Tibial nerve (tissue), 4 donors: Measurements from ENCODE around the gene BTC. TPM values are rescaled to one million over a fixed set of nuclear protein-coding genes. Genes with fewer than 3 reads are reported as not detected.

ENCODE experiments used
- DNase-seq, 2 donors: peaks; one replicate each; pipeline ENCODE4 v3.0.0-alpha.2; 2019; ENCODE audit warnings: low spot score in 2 of 2
- H3K27ac ChIP-seq, 4 donors: fragments of 200-600 bp; sonication (generic) in 3 of 4; one replicate each; pipeline ENCODE4 v1.5.1; 2017 to 2019; ENCODE audit warnings: mild to moderate bottlenecking in 1 of 4
- H3K27me3 ChIP-seq, 2 donors: fragments of 200-600 bp; sonication (generic) in 1 of 2; one replicate each; pipeline versions ENCODE4 v1.5.1 to v1.6.0; 2017 to 2019
- H3K36me3 ChIP-seq, 3 donors: fragments of 200-600 bp; sonication (generic); one replicate each; pipeline ENCODE4 v1.5.1; 2018 to 2019
- H3K4me1 ChIP-seq, 4 donors: fragments of 200-600 bp; sonication (generic) in 3 of 4; one replicate each; pipeline ENCODE4 v1.5.1; 2017 to 2019
- H3K4me3 ChIP-seq, 4 donors: fragments of 200-600 bp; sonication (generic) in 3 of 4; one replicate each; pipeline ENCODE4 v1.5.1; 2017 to 2019; ENCODE audit warnings: mild to moderate bottlenecking in 1 of 4, moderate library complexity in 1 of 4
- H3K9me3 ChIP-seq, 4 donors: fragments of 200-600 bp; sonication (generic) in 3 of 4; one replicate each; pipeline ENCODE4 v1.5.1; 2017 to 2019
- EP300 ChIP-seq, 2 donors: sonication (generic); formaldehyde crosslinking; IDR thresholded peaks; one replicate each; pipeline ENCODE4 v1.6.1; 2017; ENCODE audit warnings: antibody characterized with exemption in 2 of 2, mild to moderate bottlenecking in 1 of 2
- POLR2A ChIP-seq, 2 donors: fragments of 450-650 bp; IDR thresholded peaks; one replicate each; pipeline ENCODE4 v1.6.1; 2017; ENCODE audit warnings: antibody characterized with exemption in 2 of 2, mild to moderate bottlenecking in 2 of 2, moderate library complexity in 2 of 2
- WGBS, 2 donors: methylation state at CpG; one replicate each; pipeline ENCODE4 v1.1.5; 2018; 5-methylcytosine and 5-hydroxymethylcytosine counted together
- total RNA-seq, 4 donors: library from RNA; depleted of rRNA; stranded (reverse); fragments of >200 nt; gene quantifications; one replicate each; pipeline ENCODE4 v1.1.0, GENCODE V29; 2016
- TF ChIP-seq, protein P1 (sequence below), 5 experiments: fragments of 200-600 bp in 3 of 5; fragments of 450-650 bp in 2 of 5; sonication (generic) in 3 of 5; IDR thresholded peaks; one replicate each; pipeline ENCODE4 v1.5.1; 2016 to 2019; ENCODE audit warnings: antibody characterized with exemption in 5 of 5, mild to moderate bottlenecking in 3 of 5, moderate library complexity in 2 of 5

The BTC gene
- total RNA-seq, 4 donors from 2014 or later: 0.30 to 1.7 (median 0.90) TPM

DNA sequence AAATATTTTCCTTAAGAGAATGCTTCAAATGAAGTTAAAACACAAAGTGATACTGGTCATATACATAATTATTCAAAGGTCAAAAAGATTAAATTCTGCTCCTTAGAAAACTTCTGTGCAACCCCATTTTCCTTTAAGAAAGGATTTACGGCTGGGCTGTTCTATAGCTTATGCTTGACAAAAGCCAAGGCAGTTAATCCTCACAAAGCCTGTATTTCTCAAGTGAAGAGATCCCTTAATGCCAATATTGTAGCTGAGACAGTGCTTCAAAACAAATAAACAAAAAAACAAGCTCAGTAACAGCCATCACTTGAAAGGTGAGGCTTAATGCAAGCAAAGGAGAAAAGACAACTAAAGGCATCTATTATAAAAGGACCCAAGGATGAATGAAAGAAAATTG, 42.5 kb downstream of the BTC start:
- H3K4me3 ChIP-seq: no peak overlapping the region
- no peaks in the 10 kb centered on the region for H3K9me3 ChIP-seq
- DNase-seq: no peak
- no peaks in the 10 kb centered on the region for H3K4me1 ChIP-seq
- H3K27me3 ChIP-seq: no peaks in the 10 kb centered on the region
- no peak overlapping the region for H3K27ac ChIP-seq
- H3K36me3 ChIP-seq: no peaks in the 10 kb centered on the region
- TF ChIP-seq EP300 (IDR thresholded peaks at IDR 0.05) (no peak), POLR2A (IDR thresholded peaks at IDR 0.05) (no peak)
- TF ChIP-seq, protein P1, sequence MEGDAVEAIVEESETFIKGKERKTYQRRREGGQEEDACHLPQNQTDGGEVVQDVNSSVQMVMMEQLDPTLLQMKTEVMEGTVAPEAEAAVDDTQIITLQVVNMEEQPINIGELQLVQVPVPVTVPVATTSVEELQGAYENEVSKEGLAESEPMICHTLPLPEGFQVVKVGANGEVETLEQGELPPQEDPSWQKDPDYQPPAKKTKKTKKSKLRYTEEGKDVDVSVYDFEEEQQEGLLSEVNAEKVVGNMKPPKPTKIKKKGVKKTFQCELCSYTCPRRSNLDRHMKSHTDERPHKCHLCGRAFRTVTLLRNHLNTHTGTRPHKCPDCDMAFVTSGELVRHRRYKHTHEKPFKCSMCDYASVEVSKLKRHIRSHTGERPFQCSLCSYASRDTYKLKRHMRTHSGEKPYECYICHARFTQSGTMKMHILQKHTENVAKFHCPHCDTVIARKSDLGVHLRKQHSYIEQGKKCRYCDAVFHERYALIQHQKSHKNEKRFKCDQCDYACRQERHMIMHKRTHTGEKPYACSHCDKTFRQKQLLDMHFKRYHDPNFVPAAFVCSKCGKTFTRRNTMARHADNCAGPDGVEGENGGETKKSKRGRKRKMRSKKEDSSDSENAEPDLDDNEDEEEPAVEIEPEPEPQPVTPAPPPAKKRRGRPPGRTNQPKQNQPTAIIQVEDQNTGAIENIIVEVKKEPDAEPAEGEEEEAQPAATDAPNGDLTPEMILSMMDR (IDR thresholded peaks at IDR 0.05): no peak
- 76 to 78% methylated on average over 1 of the region's 1 CpG for WGBS, 2 donors

DNA sequence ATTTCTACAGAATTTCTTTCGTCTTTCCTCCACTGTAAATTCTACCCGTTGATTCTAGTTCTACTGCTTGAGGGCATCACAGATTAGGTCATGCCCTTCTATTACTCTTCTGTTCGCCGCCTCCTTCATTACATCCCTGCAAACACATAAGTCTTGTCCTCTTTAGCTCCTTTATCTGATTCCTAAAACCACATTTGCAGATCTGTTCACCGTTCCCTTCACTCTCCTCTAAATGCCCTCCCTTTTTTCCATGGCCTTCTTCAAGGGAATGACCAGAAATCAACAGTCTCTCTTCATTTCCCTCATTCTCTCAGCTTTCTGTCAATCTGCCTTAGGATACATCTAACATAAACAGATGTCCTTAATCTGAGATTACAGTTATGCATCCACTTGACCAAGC, 43.1 kb downstream of the BTC start:
- WGBS, 2 donors: 55 to 59% methylated on average over 5 of the region's 5 CpGs
- no peaks in the 10 kb centered on the region for H3K4me1 ChIP-seq
- no peaks in the 10 kb centered on the region for H3K9me3 ChIP-seq
- no peaks in the 10 kb centered on the region for H3K36me3 ChIP-seq
- H3K27me3 ChIP-seq: no peaks in the 10 kb centered on the region
- no peak for DNase-seq
- no peak overlapping the region for H3K27ac ChIP-seq
- H3K4me3 ChIP-seq: no peak overlapping the region
- TF ChIP-seq, protein P1 (IDR thresholded peaks at IDR 0.05): no peak
- TF ChIP-seq EP300 (IDR thresholded peaks at IDR 0.05) (no peak), POLR2A (IDR thresholded peaks at IDR 0.05) (no peak)

GRCh38 chr4:74742185-74742584, 52.1 kb downstream of the BTC start:
- Histone ChIP-seq H3K4me3 (no peak overlapping the region), H3K27ac (no peak overlapping the region), H3K9me3 (no peaks in the 10 kb centered on the region), H3K27me3 (no peaks in the 10 kb centered on the region), H3K4me1 (no peaks in the 10 kb centered on the region), H3K36me3 (no peaks in the 10 kb centered on the region)
- 40 to 58% methylated on average over 1 of the region's 1 CpG for WGBS, 2 donors
- DNase-seq: no peak
- TF ChIP-seq POLR2A (IDR thresholded peaks at IDR 0.05) (no peak), EP300 (IDR thresholded peaks at IDR 0.05) (no peak)
- TF ChIP-seq, protein P1 (IDR thresholded peaks at IDR 0.05): no peak

GRCh38 chr4:74738464-74739143, 55.7 kb downstream of the BTC start:
- TF ChIP-seq EP300 (IDR thresholded peaks at IDR 0.05) (no peak), POLR2A (IDR thresholded peaks at IDR 0.05) (no peak)
- TF ChIP-seq, protein P1 (IDR thresholded peaks at IDR 0.05): no peak
- Histone ChIP-seq H3K27ac (no peak overlapping the region), H3K36me3 (no peaks in the 10 kb centered on the region), H3K4me3 (no peak overlapping the region), H3K9me3 (no peaks in the 10 kb centered on the region), H3K4me1 (no peaks in the 10 kb centered on the region), H3K27me3 (no peaks in the 10 kb centered on the region)
- no peak for DNase-seq
- 49 to 57% methylated on average over 3 of the region's 3 CpGs for WGBS, 2 donors

DNA sequence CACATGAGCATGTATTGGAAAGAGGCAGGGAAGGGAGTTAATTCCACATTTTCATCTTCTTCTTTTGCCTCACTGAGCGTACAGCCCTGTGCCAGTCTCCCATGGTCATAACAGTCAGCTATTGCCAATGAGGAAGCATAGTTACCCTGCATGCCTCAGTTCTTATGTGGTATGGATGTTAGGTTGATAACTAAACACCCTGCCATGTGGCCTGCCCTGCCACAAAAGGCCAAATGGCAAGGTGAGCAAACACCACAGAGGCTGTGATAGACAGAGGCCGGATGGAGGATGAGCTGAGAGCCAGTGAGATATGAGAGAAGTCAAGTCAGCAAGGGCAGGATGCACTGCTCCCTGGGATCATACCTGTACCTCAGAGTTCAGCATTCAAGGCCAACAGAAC, 59.3 kb downstream of the BTC start:
- H3K9me3 ChIP-seq: no peaks in the 10 kb centered on the region
- TF ChIP-seq POLR2A (IDR thresholded peaks at IDR 0.05) (no peak), EP300 (IDR thresholded peaks at IDR 0.05) (no peak)
- TF ChIP-seq, protein P1 (IDR thresholded peaks at IDR 0.05): no peak
- 90 to 96% methylated on average over 2 of the region's 2 CpGs for WGBS, 2 donors

More for the DNA sequence above, 59.3 kb downstream of the BTC start:
- Histone ChIP-seq H3K4me3 (no peak overlapping the region), H3K27me3 (no peaks in the 10 kb centered on the region), H3K27ac (no peak overlapping the region), H3K4me1 (no peaks in the 10 kb centered on the region), H3K36me3 (no peaks in the 10 kb centered on the region)
- DNase-seq: no peak
